HEK293 (cell line): ENCODE measurements around the gene ALB.

Source experiments
- CTCF ChIA-PET: fragments of 350-600 bp; formaldehyde crosslinking; extraction: SDS; loops from one replicate; lab custom pipeline; 2021; ENCODE audit warnings: antibody characterized with exemption; lab: Yijun Ruan, JAX
- POLR2A ChIA-PET: fragments of 300-600 bp; formaldehyde crosslinking; extraction: SDS; loops from one replicate; lab custom pipeline; 2020; ENCODE audit warnings: antibody characterized with exemption, inconsistent platforms; lab: Yijun Ruan, JAX
- H3K27ac ChIP-seq: fragments of 200-500 bp; sonication (Bioruptor generic); 2 replicates; pipeline ENCODE4 v1.5.1; 2014; ENCODE audit warnings: low read depth, low read length, control low read depth, inconsistent platforms; ENCODE audit errors: extremely low read depth
- H3K36me3 ChIP-seq, 2 experiments: fragments of 200-500 bp in 1 of 2; sonication (Bioruptor generic) in 1 of 2; 1 replicate in 1 of 2; 2 replicates in 1 of 2; pipeline ENCODE4 v1.5.1; 2014 to 2017; ENCODE audit warnings: inconsistent platforms in 2 of 2, low read length in 2 of 2; ENCODE audit not compliant: control insufficient read depth in 2 of 2, insufficient read depth in 1 of 2
- H3K4me1 ChIP-seq: fragments of 200-500 bp; sonication (Bioruptor generic); 2 replicates; pipeline ENCODE4 v1.5.1; 2014; ENCODE audit warnings: mild to moderate bottlenecking, low read length, inconsistent platforms; ENCODE audit not compliant: control insufficient read depth, insufficient read depth
- H3K4me3 ChIP-seq: 2 replicates; pipeline ENCODE4 v1.5.1; 2011; ENCODE audit warnings: low read depth, mild to moderate bottlenecking, control low read depth, low read length, moderate library complexity
- H3K9me3 ChIP-seq: fragments of 200-500 bp; sonication (Bioruptor generic); 2 replicates; pipeline ENCODE4 v1.5.1; 2014; ENCODE audit warnings: low read depth, low read length, inconsistent platforms; ENCODE audit not compliant: control insufficient read depth, insufficient read depth
- HOXA7 ChIP-seq: sonication (generic); formaldehyde crosslinking; IDR thresholded peaks from 2 replicates; pipeline ENCODE4 v1.8.1; 2022; ENCODE audit warnings: missing genetic modification reagents, borderline replicate concordance
- SALL2 ChIP-seq: fragments of 450-650 bp; formaldehyde crosslinking; IDR thresholded peaks from 2 replicates; pipeline ENCODE4 v1.5.0; 2017; ENCODE audit warnings: missing biosample characterization, mild to moderate bottlenecking, missing genetic modification characterization, borderline replicate concordance
- SP2 ChIP-seq: fragments of 450-650 bp; formaldehyde crosslinking; IDR thresholded peaks from 2 replicates; pipeline ENCODE4 v1.5.1; 2016; ENCODE audit warnings: missing biosample characterization, missing genetic modification characterization
- YY1 ChIP-seq: fragments of 450-650 bp; formaldehyde crosslinking; IDR thresholded peaks from 2 replicates; pipeline ENCODE4 v1.5.1; 2018; ENCODE audit warnings: missing biosample characterization, missing genetic modification characterization
- ZFP69B ChIP-seq: fragments of 450-650 bp; formaldehyde crosslinking; IDR thresholded peaks from 2 replicates; pipeline ENCODE4 v1.5.1; 2016; ENCODE audit warnings: missing biosample characterization, missing genetic modification characterization
- ZNF121 ChIP-seq: fragments of 450-650 bp; formaldehyde crosslinking; IDR thresholded peaks from 2 replicates; pipeline ENCODE4 v1.5.1; 2016; ENCODE audit warnings: missing biosample characterization, missing genetic modification characterization
- ZNF18 ChIP-seq: fragments of 450-650 bp; formaldehyde crosslinking; IDR thresholded peaks from 2 replicates; pipeline ENCODE4 v1.5.1; 2016; ENCODE audit warnings: missing biosample characterization, missing genetic modification characterization
- ZNF184 ChIP-seq: fragments of 450-650 bp; IDR thresholded peaks from 2 replicates; pipeline ENCODE4 v1.5.1; 2018; ENCODE audit warnings: missing biosample characterization, mild to moderate bottlenecking, missing genetic modification characterization
- ZNF2 ChIP-seq: fragments of 450-650 bp; formaldehyde crosslinking; IDR thresholded peaks from 2 replicates; pipeline ENCODE4 v1.5.1; 2016; ENCODE audit warnings: missing biosample characterization, missing genetic modification characterization
- ZNF335 ChIP-seq: fragments of 450-650 bp; formaldehyde crosslinking; conservative IDR thresholded peaks from 2 replicates; pipeline ENCODE4 v1.5.1; 2016; ENCODE audit warnings: missing biosample characterization, missing genetic modification characterization
- ZNF449 ChIP-seq: fragments of 450-650 bp; formaldehyde crosslinking; IDR thresholded peaks from 2 replicates; pipeline ENCODE4 v1.5.1; 2017; ENCODE audit warnings: missing biosample characterization, mild to moderate bottlenecking, missing genetic modification characterization, moderate library complexity
- ZNF510 ChIP-seq: fragments of 450-650 bp; formaldehyde crosslinking; IDR thresholded peaks from 2 replicates; pipeline ENCODE4 v1.5.1; 2018; ENCODE audit warnings: mild to moderate bottlenecking, missing genetic modification characterization, missing biosample characterization; ENCODE audit not compliant: insufficient replicate concordance
- ZNF549 ChIP-seq: fragments of 450-650 bp; IDR thresholded peaks from 2 replicates; pipeline ENCODE4 v1.5.1; 2018; ENCODE audit warnings: missing biosample characterization, missing genetic modification characterization, mild to moderate bottlenecking, inconsistent platforms, moderate library complexity
- ZNF560 ChIP-seq: fragments of 450-650 bp; formaldehyde crosslinking; IDR thresholded peaks from 2 replicates; pipeline ENCODE4 v1.5.1; 2017; ENCODE audit warnings: missing biosample characterization, missing genetic modification characterization, borderline replicate concordance
- ZNF571 ChIP-seq: fragments of 450-650 bp; formaldehyde crosslinking; IDR thresholded peaks from 2 replicates; pipeline ENCODE4 v1.5.0; 2017; ENCODE audit warnings: missing biosample characterization, missing genetic modification characterization
- ZNF704 ChIP-seq: fragments of 450-650 bp; formaldehyde crosslinking; IDR thresholded peaks from 2 replicates; pipeline ENCODE4 v1.5.1; 2016; ENCODE audit warnings: missing biosample characterization, missing genetic modification characterization

Gene ALB

GRCh38 chr4:73406548-73406875, 2.4 kb downstream of the ALB start:
- no peaks in the 10 kb centered on the region for H3K36me3 ChIP-seq
- TF ChIP-seq ZNF335 (tag by site-specific recombination) (no peak), ZNF18 (no peak), YY1 (no peak), ZNF571 (tag by site-specific recombination) (no peak), ZNF549 (tag by site-specific recombination) (no peak)
- TF ChIP-seq, all 188 proteins: peak for 0
- H3K27ac ChIP-seq = no peak overlapping the region
- H3K4me1 ChIP-seq = no peaks in the 10 kb centered on the region
- no peaks in the 10 kb centered on the region for H3K9me3 ChIP-seq
- H3K4me3 ChIP-seq = no peak overlapping the region
- CTCF ChIA-PET = no interaction called here
- POLR2A ChIA-PET = no interaction called here

- ChIA-PET POLR2A (no interaction called here), CTCF (interaction anchor here (0.6 kb wide), 1 partner anchor 96 kb away, joined by 3 read pairs; no protein-coding TSS in a partner anchor)
- H3K4me3 ChIP-seq = no peak overlapping the region
- H3K9me3 ChIP-seq = no peaks in the 10 kb centered on the region
- no peaks in the 10 kb centered on the region for H3K4me1 ChIP-seq
- H3K36me3 ChIP-seq = no peaks in the 10 kb centered on the region
- no peak for TF ChIP-seq HOXA7 (CRISPR knock-in tag)
- no peak for TF ChIP-seq ZNF704 (tag by site-specific recombination)
- no peak for TF ChIP-seq ZNF449 (tag by site-specific recombination)
- no peak for TF ChIP-seq ZNF560 (tag by site-specific recombination)
- no peak for TF ChIP-seq SP2 (tag by site-specific recombination)
- no peak overlapping the region for H3K27ac ChIP-seq
Measured at GRCh38 chr4:73407227-73407673, 3.2 kb downstream of the ALB start.

GRCh38 chr4:73408181-73408867, 4.2 kb downstream of the ALB start:
- no peaks in the 10 kb centered on the region for H3K9me3 ChIP-seq
- no peak overlapping the region for H3K4me3 ChIP-seq
- no peaks in the 10 kb centered on the region for H3K36me3 ChIP-seq
- H3K27ac ChIP-seq = no peak overlapping the region
- CTCF ChIA-PET = no interaction called here
- POLR2A ChIA-PET = no interaction called here
- TF ChIP-seq SALL2 (tag by site-specific recombination) (no peak), ZNF121 (tag by site-specific recombination) (no peak), ZNF2 (no peak), ZFP69B (tag by site-specific recombination) (no peak), ZNF184 (no peak), ZNF510 (tag by site-specific recombination) (no peak)
- TF ChIP-seq, all 188 proteins: peak for 0
- H3K4me1 ChIP-seq = no peaks in the 10 kb centered on the region
